Lower leg skin (tissue), 3 donors: ENCODE data around the gene PSD4.

ENCODE experiments used
- CTCF ChIP-seq, 3 donors: fragments of 450-650 bp; IDR thresholded peaks; one replicate each; pipeline ENCODE4 v1.5.1; 2016; ENCODE audit warnings: antibody characterized with exemption in 3 of 3, mild to moderate bottlenecking in 3 of 3, moderate library complexity in 2 of 3
- POLR2A ChIP-seq, 2 donors: fragments of 450-650 bp; IDR thresholded peaks; one replicate each; pipeline ENCODE4 v1.6.1; 2016 to 2017; ENCODE audit warnings: antibody characterized with exemption in 2 of 2, mild to moderate bottlenecking in 1 of 2, moderate library complexity in 1 of 2

GRCh38 chr2:113148606-113149552 lies 24.9 kb upstream of the PSD4 start:
- TF ChIP-seq CTCF (IDR thresholded peaks at IDR 0.05) (no peak), POLR2A (IDR thresholded peaks at IDR 0.05) (no peak)
